Activated CD4-positive, alpha-beta T cell treated with anti-CD3 and anti-CD28 coated beads, Interleukin-2, amount 50 U/mL, for 16 hours (primary cell): ENCODE measurements around the gene NNT.
"Not testable (repeated sequence)": the region's sequence is repeated elsewhere in the genome, so short reads cannot be mapped to it uniquely, and the experiment has no call there.

Experiments
- DNase-seq: peaks from one replicate; pipeline ENCODE4 v3.0.0-alpha.2; 2020

NNT gene

GRCh38 chr5:43602461-43603343, at the start of gene NNT:
TSS of gene NNT (plus strand) at chr5:43603180. CDS start at chr5:43609196, 6,016 bp downstream.
- peak; percentile 85 for DNase-seq

GRCh38 chr5:43553381-43553780, 49.6 kb upstream of the NNT start:
- DNase-seq = no peak

GRCh38 chr5:43554497-43554896, 48.5 kb upstream of the NNT start:
- DNase-seq = no peak

GRCh38 chr5:43555895-43556606, 46.9 kb upstream of the NNT start:
- peak; percentile 43 for DNase-seq

GRCh38 chr5:43556607-43556856, 46.4 kb upstream of the NNT start:
- DNase-seq = not testable (repeated sequence)

GRCh38 chr5:43556857-43557542, 46.0 kb upstream of the NNT start, which contains the start of gene PAIP1:
TSS of gene PAIP1 (minus strand) at chr5:43557077. CDS start at chr5:43556846, 231 bp downstream.
- peak; percentile 88 for DNase-seq

GRCh38 chr5:43560128-43560527, 42.9 kb upstream of the NNT start:
- DNase-seq = no peak

- no peak for DNase-seq
These were observed 41.6 kb upstream of the NNT start for GRCh38 chr5:43561356-43561755.

GRCh38 chr5:43563321-43563720, 39.7 kb upstream of the NNT start:
- no peak for DNase-seq

- DNase-seq = no peak
These were observed 38.6 kb upstream of the NNT start for GRCh38 chr5:43564289-43564850.

GRCh38 chr5:43565043-43565442, 37.9 kb upstream of the NNT start:
- DNase-seq = no peak

- no peak for DNase-seq
These were observed 35.0 kb upstream of the NNT start for GRCh38 chr5:43567967-43568366.

- no peak for DNase-seq
These were observed 33.7 kb upstream of the NNT start for GRCh38 chr5:43569236-43569746.

- DNase-seq = no peak
These were observed 32.4 kb upstream of the NNT start for GRCh38 chr5:43570450-43571158.

GRCh38 chr5:43571237-43571636, 31.7 kb upstream of the NNT start:
- no peak for DNase-seq

GRCh38 chr5:43572357-43572756, 30.6 kb upstream of the NNT start:
- DNase-seq = no peak

GRCh38 chr5:43573058-43573457, 29.9 kb upstream of the NNT start:
- no peak for DNase-seq

- not testable (repeated sequence) for DNase-seq
These were observed 22.4 kb upstream of the NNT start for GRCh38 chr5:43580402-43581210.

- no peak for DNase-seq
These were observed 21.6 kb upstream of the NNT start for GRCh38 chr5:43581398-43581797.

- DNase-seq = no peak
These were observed 20.6 kb upstream of the NNT start for GRCh38 chr5:43582082-43583005.
